HG02840 (cell line): ENCODE data around the gene RGS3.

Experiments
- ATAC-seq: cut with Tn5 transposase; IDR thresholded peaks from one replicate; pipeline ENCODE4 v1.9.1; 2021; ENCODE audit warnings: mild to moderate bottlenecking, moderate library complexity, moderate number of reproducible peaks; ENCODE audit not compliant: unreplicated experiment, low FRiP score

RGS3 gene

GRCh38 chr9:113567361-113568080, 104.0 kb downstream of the RGS3 start:
- ATAC-seq = no peak

- ATAC-seq = no peak
Observed at GRCh38 chr9:113568081-113568435, 104.5 kb downstream of the RGS3 start.

GRCh38 chr9:113568571-113569321, 105.2 kb downstream of the RGS3 start:
- ATAC-seq = no peak

GRCh38 chr9:113569472-113570060, 106.0 kb downstream of the RGS3 start:
- ATAC-seq = no peak

DNA sequence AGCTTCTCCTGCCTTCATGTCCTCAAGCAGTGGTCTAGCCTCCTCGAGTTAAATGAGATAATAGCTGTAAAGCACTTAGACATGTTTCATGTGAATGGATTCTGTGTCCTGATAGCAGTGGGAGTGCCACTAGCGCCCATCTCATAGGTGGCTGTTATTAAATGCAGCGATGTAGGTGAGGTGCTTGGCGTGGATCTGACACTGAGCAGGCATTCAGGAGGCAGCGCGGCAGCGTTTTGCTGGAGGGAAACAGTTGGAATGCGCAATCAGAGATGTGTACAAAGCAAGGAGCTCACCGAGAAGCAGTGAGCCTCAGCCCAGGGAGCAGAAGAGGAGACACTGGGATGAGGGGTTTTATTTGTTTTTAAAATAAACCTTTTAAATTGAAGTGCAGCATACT, 106.6 kb downstream of the RGS3 start:
- ATAC-seq = no peak

DNA sequence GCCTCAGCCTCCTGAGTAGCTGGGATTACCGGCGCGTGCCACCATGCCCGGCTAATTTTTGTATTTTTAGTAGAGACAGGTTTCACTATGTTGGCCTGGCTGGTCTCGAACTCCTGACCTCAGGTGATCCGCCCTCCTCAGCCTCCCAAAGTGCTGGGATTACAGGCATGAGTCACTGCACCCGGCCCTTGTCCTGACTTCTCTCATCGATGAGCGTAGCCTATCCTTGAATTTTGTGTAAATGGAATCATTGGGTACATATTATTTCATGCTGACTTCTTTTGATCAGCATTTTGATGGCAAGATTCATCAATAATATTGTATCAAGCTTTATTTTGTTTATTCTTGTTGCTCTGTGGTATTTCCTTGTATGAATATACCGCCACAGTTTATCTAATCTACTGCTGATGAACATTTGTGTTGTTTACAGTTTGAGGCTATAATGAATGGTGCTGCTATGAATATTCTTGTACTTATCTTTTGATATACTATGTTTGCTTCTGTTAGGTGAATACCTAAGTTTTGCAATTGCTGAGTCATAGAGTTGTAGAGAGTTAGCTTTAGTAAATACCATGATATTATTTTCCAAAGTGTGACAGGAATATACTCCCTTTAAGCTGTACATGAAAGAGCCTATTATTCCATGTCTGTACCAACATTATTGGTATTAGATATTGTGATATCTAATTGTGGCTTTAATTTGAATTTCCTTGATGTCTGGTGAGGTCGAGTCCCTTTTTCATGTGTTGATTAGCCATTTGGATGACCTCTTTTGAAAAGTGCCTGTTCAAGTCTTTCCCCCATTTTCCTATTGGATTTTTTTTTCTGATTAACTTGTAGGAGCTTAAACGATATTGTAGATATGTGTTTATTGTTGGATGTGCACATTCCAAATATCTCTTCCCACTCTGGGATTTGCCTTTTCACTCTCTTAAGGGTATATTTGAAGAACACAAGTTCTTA, 107.5 kb downstream of the RGS3 start:
- ATAC-seq = no peak

DNA sequence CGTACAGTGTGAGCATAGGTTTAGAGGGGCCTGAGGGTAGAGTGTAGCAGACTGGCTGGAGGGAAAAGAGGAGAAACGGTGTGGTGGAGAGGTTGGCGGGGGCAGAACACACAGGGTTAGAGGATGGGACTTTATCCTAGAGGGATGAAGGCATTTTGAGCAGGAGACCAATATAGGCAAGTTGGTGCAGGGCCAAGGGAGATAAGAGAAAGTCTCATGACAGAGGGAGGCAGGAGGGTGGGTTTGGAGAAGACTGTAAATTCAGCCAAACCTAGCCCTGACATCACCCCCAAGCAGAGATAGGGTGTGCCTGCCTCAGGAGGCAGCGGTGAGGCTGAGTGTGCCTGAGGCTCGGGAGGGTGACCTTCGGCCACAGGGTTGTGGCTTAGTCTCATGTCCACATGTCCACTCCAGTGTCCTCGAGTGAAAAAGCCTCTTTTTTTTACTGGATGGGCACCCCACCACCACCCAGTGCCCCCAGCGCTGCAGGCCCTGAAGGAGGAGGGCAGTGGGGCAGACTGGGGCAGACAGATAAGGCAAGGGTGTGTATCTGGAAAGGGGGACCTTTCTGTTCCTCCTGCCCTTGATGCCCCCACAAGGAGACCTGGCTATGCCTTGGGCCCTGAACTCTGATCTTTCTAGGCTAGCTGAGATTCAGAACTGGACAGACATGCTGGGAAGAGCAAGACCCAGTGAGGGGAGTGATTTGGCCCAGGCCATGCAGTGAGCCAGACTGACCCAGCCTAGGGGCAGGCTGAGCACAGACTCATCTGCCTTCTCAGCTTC, 108.7 kb downstream of the RGS3 start:
- no peak for ATAC-seq

DNA sequence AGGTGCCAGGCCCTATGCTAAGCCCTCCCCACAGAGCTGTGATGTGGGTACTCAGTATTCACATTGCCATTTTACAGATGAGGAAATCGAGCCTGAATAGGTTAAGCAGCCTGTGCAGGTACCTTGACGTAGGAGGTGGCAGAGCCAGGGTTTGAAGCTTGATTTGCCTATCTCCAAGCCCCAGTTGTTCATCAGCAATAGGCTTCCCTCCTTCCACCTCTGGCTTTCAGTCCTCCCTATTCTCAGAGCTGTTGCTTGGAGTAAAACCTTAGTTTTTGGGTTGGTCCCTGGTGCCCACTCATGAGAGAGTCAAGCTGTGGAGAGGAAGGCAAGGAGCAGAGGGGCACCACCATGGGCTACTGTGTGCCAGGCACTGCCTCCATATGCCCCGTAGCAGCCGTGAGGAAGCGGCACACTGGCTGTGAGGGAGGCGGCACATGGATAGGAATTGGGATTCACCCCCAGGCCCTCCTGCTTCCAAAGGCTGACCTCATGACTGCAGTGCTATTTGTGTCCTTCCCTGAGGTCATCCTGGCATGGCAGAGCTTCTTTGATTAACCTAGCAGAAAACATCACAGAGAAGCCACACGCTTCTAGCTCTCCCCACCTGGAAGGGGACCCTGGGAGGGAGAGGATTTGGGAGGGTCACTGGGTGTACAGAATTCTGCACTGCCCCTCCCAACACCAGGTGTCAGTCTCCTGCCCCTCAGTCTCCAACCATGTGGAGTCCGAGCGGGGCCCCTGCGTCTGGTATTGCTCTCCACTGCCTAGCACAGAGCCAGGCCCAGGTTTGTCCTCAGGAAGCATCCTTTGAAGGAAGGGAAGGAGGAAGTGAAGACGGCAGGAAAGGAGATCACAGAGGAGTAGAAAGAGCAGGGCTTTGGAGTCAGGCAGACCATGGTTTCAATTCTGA, 109.8 kb downstream of the RGS3 start:
- no peak for ATAC-seq

- ATAC-seq = no peak
Observed at GRCh38 chr9:113573959-113574352, 110.4 kb downstream of the RGS3 start.

- no peak for ATAC-seq
Observed at GRCh38 chr9:113574441-113575262, 111.1 kb downstream of the RGS3 start.

DNA sequence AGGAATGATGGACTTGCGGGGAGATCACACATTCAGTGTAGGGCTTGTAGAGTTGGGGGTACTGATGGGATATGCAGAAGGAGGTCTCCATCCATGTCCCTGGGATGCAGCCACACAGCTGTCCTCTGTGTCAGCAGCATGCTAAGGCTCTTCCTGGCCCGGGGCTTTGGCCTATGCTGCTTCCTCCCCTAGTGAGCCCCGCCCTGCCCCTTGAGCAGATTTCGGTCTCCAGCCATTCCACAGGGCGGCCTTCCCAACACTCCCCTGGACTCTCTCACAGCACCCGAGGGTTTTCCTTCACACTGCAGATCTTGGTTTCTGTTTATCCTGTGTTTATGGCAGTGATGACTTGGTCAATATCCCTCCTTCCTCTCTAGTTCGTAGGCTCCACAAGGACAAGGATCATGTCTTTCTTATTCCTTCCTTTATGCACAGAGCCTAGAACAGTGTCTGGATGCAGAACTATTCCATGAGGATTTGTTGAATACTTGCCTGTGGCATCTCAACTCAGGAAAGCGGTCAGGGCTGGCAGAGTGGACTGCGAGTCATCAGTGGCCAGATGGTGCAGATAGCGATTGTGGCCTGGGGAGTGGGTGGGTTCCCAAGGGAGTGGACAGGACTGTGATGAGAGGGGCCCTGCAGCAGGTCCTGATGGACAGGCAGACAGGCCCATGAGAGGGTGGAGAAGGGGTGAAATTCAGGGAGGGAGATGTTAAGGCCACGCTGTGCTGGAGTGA, 114.2 kb downstream of the RGS3 start:
- no peak for ATAC-seq

- ATAC-seq = no peak
Observed at GRCh38 chr9:113578279-113578865, 114.8 kb downstream of the RGS3 start.

GRCh38 chr9:113578882-113579282, 115.4 kb downstream of the RGS3 start:
- ATAC-seq = peak; percentile 56

GRCh38 chr9:113579283-113580040, 115.9 kb downstream of the RGS3 start:
- ATAC-seq = peak; percentile 16

GRCh38 chr9:113580041-113580953, 116.8 kb downstream of the RGS3 start:
- no peak for ATAC-seq
